H1 (cell line): Measurements from ENCODE around the gene ADGRL4. TPM values are rescaled to one million over a fixed set of nuclear protein-coding genes. Genes with fewer than 3 reads are reported as not detected.

ENCODE experiments used
- CTCF ChIA-PET: fragments of 300-600 bp; sonication (Branson Sonifier 250); formaldehyde crosslinking; loops from one replicate; lab custom pipeline; 2021; ENCODE audit not compliant: partially characterized antibody; lab: Charles Lee
- POLR2A ChIA-PET: fragments of 300-600 bp; sonication (Branson Sonifier 250); formaldehyde crosslinking; loops from one replicate; lab custom pipeline; 2021; ENCODE audit warnings: inconsistent platforms; ENCODE audit not compliant: partially characterized antibody; lab: Charles Lee
- DNase-seq, 2 experiments: peaks; one replicate each; pipeline versions ENCODE4 v3.0.0 to v3.0.0-alpha.2; 2010 to 2022; ENCODE audit warnings: low spot score in 2 of 2, low read depth in 1 of 2, mixed read lengths in 1 of 2
- FAIRE-seq: peaks from 2 replicates; lab custom pipeline; 2011; peaks lifted over from hg19 to GRCh38; lab: Jason Lieb, UNC
- H2AFZ ChIP-seq: 2 replicates; pipeline ENCODE4 v1.8.1; 2012; ENCODE audit warnings: low read length, inconsistent platforms
- H2AK5ac ChIP-seq: 2 replicates; pipeline ENCODE4 v1.6.1; 2013; ENCODE audit warnings: low read depth, low read length
- H2BK120ac ChIP-seq: replicated peaks from 2 replicates; pipeline ENCODE3; 2013; ENCODE audit warnings: low read depth, low read length, inconsistent platforms
- H2BK12ac ChIP-seq: 2 replicates; pipeline ENCODE4 v1.6.1; 2013; ENCODE audit warnings: low read depth, low read length
- H2BK15ac ChIP-seq: 2 replicates; pipeline ENCODE4 v1.6.1; 2013; ENCODE audit warnings: low read length
- H2BK20ac ChIP-seq: 2 replicates; pipeline ENCODE4 v1.6.1; 2013; ENCODE audit warnings: low read length
- H2BK5ac ChIP-seq: 2 replicates; pipeline ENCODE4 v1.6.1; 2013; ENCODE audit warnings: low read depth, low read length
- H3K14ac ChIP-seq: 2 replicates; pipeline ENCODE4 v1.6.1; 2013; ENCODE audit warnings: inconsistent platforms; ENCODE audit not compliant: insufficient read length
- H3K18ac ChIP-seq: 2 replicates; pipeline ENCODE4 v1.6.1; 2013; ENCODE audit warnings: low read length; ENCODE audit errors: extremely low read depth
- H3K23ac ChIP-seq: 2 replicates; pipeline ENCODE4 v1.6.1; 2013; ENCODE audit warnings: inconsistent platforms; ENCODE audit not compliant: insufficient read length
- H3K23me2 ChIP-seq: 2 replicates; pipeline ENCODE4 v1.6.1; 2013; ENCODE audit warnings: low read depth, low read length
- H3K27ac ChIP-seq: 2 replicates; pipeline ENCODE4 v1.6.1; 2011; ENCODE audit warnings: low read depth, low read length, inconsistent platforms
- H3K27me3 ChIP-seq, 4 experiments: replicated peaks in 1 of 4; 1 replicate in 1 of 4; 2 replicates in 3 of 4; pipeline versions ENCODE4 v1.6.1 to v1.8.1; 2011 to 2013; ENCODE audit warnings: low read length in 3 of 4, mild to moderate bottlenecking in 3 of 4, inconsistent platforms in 2 of 4, mixed read lengths in 2 of 4, moderate library complexity in 1 of 4; ENCODE audit not compliant: control insufficient read depth in 3 of 4, insufficient read depth in 3 of 4; ENCODE audit errors: extremely low read depth in 1 of 4
- H3K36me3 ChIP-seq, 4 experiments: 2 replicates each; pipeline versions ENCODE4 v1.6.1 to v1.8.1; 2011 to 2013; ENCODE audit warnings: mild to moderate bottlenecking in 4 of 4, low read length in 3 of 4, moderate library complexity in 2 of 4, control low read depth in 1 of 4, inconsistent platforms in 1 of 4; ENCODE audit not compliant: insufficient read depth in 4 of 4, control insufficient read depth in 2 of 4
- H3K4ac ChIP-seq: replicated peaks from 2 replicates; pipeline ENCODE3; 2013; ENCODE audit warnings: low read length, low read depth, mixed read lengths, inconsistent platforms; ENCODE audit not compliant: insufficient read length
- H3K4me1 ChIP-seq, 4 experiments: replicated peaks in 1 of 4; 1 replicate in 1 of 4; 2 replicates in 3 of 4; pipeline versions ENCODE4 v1.6.1 to v1.8.1; 2011 to 2013; ENCODE audit warnings: low read length in 3 of 4, inconsistent platforms in 2 of 4, mixed read lengths in 1 of 4; ENCODE audit not compliant: insufficient read depth in 4 of 4, control insufficient read depth in 3 of 4
- H3K4me2 ChIP-seq, 2 experiments: 2 replicates each; pipeline versions ENCODE4 v1.6.1 to v1.8.1; 2011 to 2013; ENCODE audit warnings: low read depth in 2 of 2, low read length in 2 of 2, control low read depth in 1 of 2, inconsistent platforms in 1 of 2, mild to moderate bottlenecking in 1 of 2; ENCODE audit not compliant: insufficient read depth in 1 of 2
- H3K4me3 ChIP-seq, 4 experiments: fragments of 200-600, 300-600 bp in 1 of 4; sonication (generic), shearing (Covaris generic), sonication (Bioruptor Twin) in 1 of 4; 2 replicates each; pipeline versions ENCODE4 v1.5.1 to v1.8.1; 2011 to 2016; ENCODE audit warnings: low read length in 4 of 4, low read depth in 3 of 4, control low read depth in 2 of 4, inconsistent platforms in 2 of 4, mild to moderate bottlenecking in 2 of 4, mixed read lengths in 1 of 4, moderate library complexity in 1 of 4; ENCODE audit not compliant: insufficient read depth in 2 of 4; ENCODE audit errors: extremely low read depth in 1 of 4
- H3K56ac ChIP-seq: replicated peaks from 2 replicates; pipeline ENCODE3; 2013; ENCODE audit warnings: low read depth, mild to moderate bottlenecking, mixed read lengths, low read length, inconsistent platforms; ENCODE audit not compliant: insufficient read length
- H3K79me1 ChIP-seq: 2 replicates; pipeline ENCODE4 v1.6.1; 2013; ENCODE audit warnings: low read depth, low read length, control low read depth
- H3K79me2 ChIP-seq, 2 experiments: 2 replicates each; pipeline versions ENCODE4 v1.6.1 to v1.8.1; 2012 to 2013; ENCODE audit warnings: low read length in 2 of 2, mild to moderate bottlenecking in 2 of 2, inconsistent platforms in 1 of 2; ENCODE audit not compliant: insufficient read depth in 2 of 2, control insufficient read depth in 1 of 2
- H3K9ac ChIP-seq, 4 experiments: replicated peaks in 1 of 4; 1 replicate in 1 of 4; 2 replicates in 3 of 4; pipeline versions ENCODE4 v1.6.1 to v1.8.1; 2011 to 2013; ENCODE audit warnings: low read depth in 3 of 4, low read length in 3 of 4, control low read depth in 2 of 4, mild to moderate bottlenecking in 2 of 4, moderate library complexity in 2 of 4, inconsistent platforms in 1 of 4; ENCODE audit errors: extremely low read depth in 1 of 4
- H3K9me3 ChIP-seq, 2 experiments: 2 replicates each; pipeline versions ENCODE4 v1.6.1 to v1.8.1; 2012 to 2013; ENCODE audit warnings: mild to moderate bottlenecking in 2 of 2, moderate library complexity in 2 of 2, control low read depth in 1 of 2, inconsistent platforms in 1 of 2, low read depth in 1 of 2, low read length in 1 of 2, mixed read lengths in 1 of 2; ENCODE audit not compliant: insufficient read depth in 2 of 2
- H4K20me1 ChIP-seq, 2 experiments: replicated peaks in 1 of 2; 2 replicates each; pipeline versions ENCODE3 to v1.8.1; 2011 to 2013; ENCODE audit warnings: inconsistent platforms in 2 of 2, low read length in 2 of 2, mild to moderate bottlenecking in 1 of 2; ENCODE audit not compliant: insufficient read depth in 2 of 2, control insufficient read depth in 1 of 2
- H4K5ac ChIP-seq: 2 replicates; pipeline ENCODE4 v1.6.1; 2013; ENCODE audit warnings: low read length, low read depth, mixed read lengths, inconsistent platforms; ENCODE audit not compliant: insufficient read length
- H4K8ac ChIP-seq: 2 replicates; pipeline ENCODE4 v1.8.0; 2013; ENCODE audit warnings: mild to moderate bottlenecking, moderate library complexity, low read length, inconsistent platforms; ENCODE audit not compliant: insufficient read depth; ENCODE audit errors: extremely low read depth
- H4K91ac ChIP-seq: replicated peaks from 2 replicates; pipeline ENCODE3; 2013; ENCODE audit warnings: low read length, mixed read lengths, inconsistent platforms; ENCODE audit not compliant: insufficient read length
- CEBPB ChIP-seq: IDR thresholded peaks from 2 replicates; pipeline ENCODE4 v1.6.1; 2012; ENCODE audit warnings: low read depth, low read length
- CHD1 ChIP-seq: IDR thresholded peaks from 2 replicates; pipeline ENCODE4 v1.6.1; 2012; ENCODE audit warnings: low read depth, low read length, improper control_type of control experiment
- CREB1 ChIP-seq: IDR thresholded peaks from 2 replicates; pipeline ENCODE4 v1.6.1; 2012; ENCODE audit warnings: inconsistent platforms
- CTBP2 ChIP-seq: IDR thresholded peaks from 2 replicates; pipeline ENCODE4 v1.7.0; 2011; ENCODE audit warnings: borderline replicate concordance, mild to moderate bottlenecking, moderate library complexity, mixed read lengths, low read length; ENCODE audit not compliant: insufficient read depth, insufficient read length
- MAX ChIP-seq: IDR thresholded peaks from 2 replicates; pipeline ENCODE4 v1.6.1; 2012; ENCODE audit warnings: inconsistent platforms
- SAP30 ChIP-seq: fragments of 300-600 bp; sonication (generic); IDR thresholded peaks from 2 replicates; pipeline ENCODE4 v1.7.1; 2012; ENCODE audit warnings: low read length, moderate library complexity, mild to moderate bottlenecking, inconsistent platforms; ENCODE audit not compliant: insufficient read depth, insufficient replicate concordance
- SIN3A ChIP-seq, 2 experiments: IDR thresholded peaks in 1 of 2; conservative IDR thresholded peaks in 1 of 2; 2 replicates each; pipeline ENCODE4 v1.6.1; 2011 to 2012; ENCODE audit warnings: low read length in 2 of 2, improper control_type of control experiment in 1 of 2, low read depth in 1 of 2, mild to moderate bottlenecking in 1 of 2
- SP1 ChIP-seq: IDR thresholded peaks from 2 replicates; pipeline ENCODE4 v1.6.1; 2011; ENCODE audit warnings: low read depth, low read length
- SP2 ChIP-seq: IDR thresholded peaks from 2 replicates; pipeline ENCODE4 v1.6.1; 2012; ENCODE audit warnings: mild to moderate bottlenecking, low read length, inconsistent platforms
- SP4 ChIP-seq: IDR thresholded peaks from 2 replicates; pipeline ENCODE4 v1.6.1; 2012; ENCODE audit warnings: low read length, inconsistent platforms
- WGBS, 2 experiments: shearing (Covaris generic) in 1 of 2; methylation state at CpG; one replicate each; pipeline versions ENCODE4 v1.1.6 to v1.1.7; 2013 to 2015; ENCODE audit warnings: low lambda C conversion rate in 2 of 2, mixed read lengths in 2 of 2, inconsistent platforms in 1 of 2, low coverage in 1 of 2, missing lambda C conversion rate in 1 of 2; ENCODE audit not compliant: insufficient replicate concordance in 2 of 2, insufficient coverage in 1 of 2, insufficient read length in 1 of 2; ENCODE audit errors: extremely low coverage in 1 of 2, missing lambda C conversion rate in 1 of 2; 5-methylcytosine and 5-hydroxymethylcytosine counted together
- polyA plus RNA-seq, 7 experiments: library from polyadenylated mRNA; depleted of rRNA in 3 of 7; stranded (reverse) in 5 of 7; unstranded in 2 of 7; fragments of >200 nt in 5 of 7; fragments of 200-250 nt in 2 of 7; gene quantifications; 1 replicate in 5 of 7; 2 replicates in 1 of 7; 4 replicates in 1 of 7; pipeline versions ENCODE4 v1.2.1 to v1.2.3, GENCODE V29; 2011 to 2013; ENCODE audit warnings: missing spikeins in 2 of 7, mixed read lengths in 2 of 7
- total RNA-seq: library from RNA; stranded (reverse); fragmentation: NEBNext Ultra II Directional; extraction: Animal tissue kit (Norgen Biotek cat#: 25700); gene quantifications from 2 replicates; pipeline ENCODE4 v1.2.1, GENCODE V29; 2021

The ADGRL4 gene
- total and polyA plus RNA-seq, 2 of the 8 experiments (the other 6 are each of a cell fraction or from before 2014, with no cell fraction given), result 0.60 to 0.97 TPM

- Histone ChIP-seq H3K36me3 (no peaks in the 10 kb centered on the region), H4K8ac (no peak overlapping the region), H3K4me3 (no peak overlapping the region), H3K27ac (no peak overlapping the region), H4K20me1 (no peaks in the 10 kb centered on the region), H3K4me2 (no peak overlapping the region), H3K56ac (no peak overlapping the region), H2BK5ac (0 out of 2 replicates have a peak overlapping the region, but pooled peaks have one; percentile 1), H3K79me2 (no peaks in the 10 kb centered on the region), H4K5ac (no peak overlapping the region), H2BK120ac (no peak overlapping the region), H2BK12ac (no peak overlapping the region; the same call in 1 of the 2 replicates), H4K91ac (no peak overlapping the region), H3K9me3 (no peaks in the 10 kb centered on the region), H3K18ac (no peak overlapping the region), H2AK5ac (no peak overlapping the region), H3K9ac (no peak overlapping the region), H3K14ac (no peak overlapping the region), H3K4me1 (peaks cover 0 to 4% (median 0%) of the 10 kb centered on the region in 4 experiments; a peak in 2 of 7 replicates), H3K23ac (no peak overlapping the region), H2BK20ac (no peak overlapping the region), H2BK15ac (no peak overlapping the region), H3K27me3 (peaks cover 0 to 2% (median 0%) of the 10 kb centered on the region in 4 experiments; a peak in 1 of 7 replicates), H3K23me2 (no peaks in the 10 kb centered on the region), H3K4ac (no peak overlapping the region), H3K79me1 (no peaks in the 10 kb centered on the region), H2AFZ (peak overlapping the region; percentile 63; the same call in 1 of the 2 replicates)
- ChIA-PET POLR2A (interaction anchor here (0.5 to 1.1 kb wide), 2 partner anchors 204 to 735 kb away, joined by 3 read pairs; no protein-coding TSS in a partner anchor), CTCF (interaction anchor here (0.6 to 5.2 kb wide), 12 partner anchors 13 to 590 kb away, joined by 3 to 68 read pairs (median 3); no protein-coding TSS in a partner anchor)
- 83% methylated on average over 8 of the region's 8 CpGs; no CpG with 5 or more reads in 1 of the 2 experiments for WGBS, 2 experiments
- TF ChIP-seq CREB1, result no peak
- no peak for TF ChIP-seq SIN3A (conservative IDR thresholded peaks at IDR 0.05 in 1 of 2, IDR thresholded peaks at IDR 0.05 in 1 of 2; ENCODE audit: low read depth in 1 of 2, low read length in 2 of 2)
- TF ChIP-seq CEBPB, result no peak
- TF ChIP-seq SAP30, result no peak
- no peak for TF ChIP-seq SP4
- TF ChIP-seq SP2, result no peak
- no peak for TF ChIP-seq CTBP2
- no peak for TF ChIP-seq SP1
- TF ChIP-seq MAX, result no peak
- TF ChIP-seq CHD1, result no peak
- FAIRE-seq (no peak), DNase-seq (peak in 1 of 2 experiments; percentile 46)
Measured at GRCh38 chr1:78840453-78841271, 165.9 kb downstream of the ADGRL4 start.
